Common myeloid progenitor, CD34-positive (primary cell): ENCODE data around the gene CD6.

Experiments used
- CTCF ChIA-PET: fragments of 350-600 bp; sonication (Branson Sonifier 250); formaldehyde crosslinking; loops from one replicate; lab custom pipeline; 2021; ENCODE audit warnings: antibody characterized with exemption; lab: Charles Lee
- POLR2A ChIA-PET: fragments of 350-600 bp; sonication (Branson Sonifier 250); formaldehyde crosslinking; loops from one replicate; lab custom pipeline; 2021; ENCODE audit warnings: antibody characterized with exemption; lab: Charles Lee
- DNase-seq, 3 donors: peaks; one replicate each; pipeline versions ENCODE4 v3.0.0 to v3.0.0-alpha.2; 2013
- H3K27ac ChIP-seq, 2 experiments: 1 replicate in 1 of 2; 2 replicates in 1 of 2; pipeline ENCODE4 v1.7.0; 2013; ENCODE audit warnings: inconsistent platforms in 2 of 2, low read length in 2 of 2, mild to moderate bottlenecking in 2 of 2, low read depth in 1 of 2, moderate library complexity in 1 of 2; ENCODE audit not compliant: severe bottlenecking in 2 of 2, insufficient read depth in 1 of 2, poor library complexity in 1 of 2
- H3K27me3 ChIP-seq, 5 experiments: replicated peaks in 2 of 5; 1 replicate in 3 of 5; 2 replicates in 2 of 5; pipeline versions ENCODE4 v1.6.1 to v1.7.0; 2013; ENCODE audit warnings: low read length in 4 of 5, mild to moderate bottlenecking in 2 of 5, moderate library complexity in 2 of 5, inconsistent platforms in 1 of 5; ENCODE audit not compliant: insufficient read depth in 5 of 5, control insufficient read depth in 4 of 5
- H3K36me3 ChIP-seq, 4 experiments: 1 replicate in 2 of 4; 2 replicates in 2 of 4; pipeline versions ENCODE4 v1.6.1 to v1.7.0; 2013; ENCODE audit warnings: low read length in 3 of 4, control low read depth in 1 of 4, mild to moderate bottlenecking in 1 of 4; ENCODE audit not compliant: control insufficient read depth in 4 of 4, insufficient read depth in 4 of 4
- H3K4me1 ChIP-seq, 4 experiments: 1 replicate in 3 of 4; 2 replicates in 1 of 4; pipeline versions ENCODE4 v1.6.1 to v1.7.1; 2013; ENCODE audit warnings: low read length in 3 of 4, mild to moderate bottlenecking in 3 of 4, control low read depth in 1 of 4, inconsistent platforms in 1 of 4, moderate library complexity in 1 of 4; ENCODE audit not compliant: control insufficient read depth in 4 of 4, insufficient read depth in 4 of 4; ENCODE audit errors: control extremely low read depth in 1 of 4
- H3K4me3 ChIP-seq, 7 experiments: 1 replicate in 4 of 7; 2 replicates in 3 of 7; pipeline versions ENCODE4 v1.5.1 to v1.7.0; 2013; ENCODE audit warnings: mild to moderate bottlenecking in 7 of 7, low read length in 6 of 7, moderate library complexity in 6 of 7, inconsistent platforms in 2 of 7, low read depth in 2 of 7, control low read depth in 1 of 7; ENCODE audit not compliant: insufficient read depth in 4 of 7, control insufficient read depth in 1 of 7; ENCODE audit errors: extremely low read depth in 1 of 7
- H3K9me3 ChIP-seq, 5 experiments: 1 replicate in 4 of 5; 2 replicates in 1 of 5; pipeline versions ENCODE4 v1.6.1 to v1.7.1; 2013; ENCODE audit warnings: low read length in 4 of 5, mild to moderate bottlenecking in 2 of 5, inconsistent platforms in 1 of 5, low read depth in 1 of 5, moderate library complexity in 1 of 5; ENCODE audit not compliant: control insufficient read depth in 4 of 5, insufficient read depth in 2 of 5; ENCODE audit errors: control extremely low read depth in 1 of 5
- WGBS: methylation state at CpG from one replicate; pipeline ENCODE4 v1.1.5; 2013; ENCODE audit not compliant: insufficient coverage; 5-methylcytosine and 5-hydroxymethylcytosine counted together

Gene CD6

DNA sequence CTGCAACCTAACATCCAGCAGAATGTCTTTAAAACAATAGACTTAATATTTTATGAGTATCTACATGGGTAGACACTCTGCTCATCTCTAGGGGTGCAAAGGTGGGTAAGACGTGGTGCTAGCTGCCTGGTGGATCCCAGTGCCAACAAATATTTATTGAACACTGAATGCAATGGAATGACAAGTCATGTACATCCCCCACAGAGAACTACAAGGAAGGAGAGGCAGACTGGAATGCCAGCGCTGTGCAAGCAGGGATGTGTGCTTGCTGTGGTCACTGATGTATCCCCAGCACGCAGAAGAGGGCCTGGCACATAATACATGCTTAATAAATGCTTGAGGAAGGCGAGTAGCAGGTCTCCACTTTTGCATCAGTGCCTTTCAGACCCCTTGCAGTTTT, 61.9 kb downstream of the CD6 start:
- peaks cover 0 to 17% (median 9%) of the 10 kb centered on the region in 4 experiments for H3K4me1 ChIP-seq
- WGBS, result 93% methylated on average over 4 of the region's 4 CpGs
- CTCF ChIA-PET, result no interaction called here

GRCh38 chr11:61034111-61034510, 62.6 kb downstream of the CD6 start:
- H3K4me3 ChIP-seq, result no peak overlapping the region
- DNase-seq, result no peak
- 100% methylated on average over 4 of the region's 4 CpGs for WGBS
- no peak overlapping the region for H3K27ac ChIP-seq
- H3K9me3 ChIP-seq, result no peaks in the 10 kb centered on the region
- POLR2A ChIA-PET, result no interaction called here
- CTCF ChIA-PET, result no interaction called here
- peaks cover 0 to 10% (median 4%) of the 10 kb centered on the region in 4 experiments for H3K4me1 ChIP-seq
- H3K36me3 ChIP-seq, result no peaks in the 10 kb centered on the region
- no peaks in the 10 kb centered on the region for H3K27me3 ChIP-seq

More for the DNA sequence above, 61.9 kb downstream of the CD6 start:
- DNase-seq, result no peak
- POLR2A ChIA-PET, result no interaction called here
- Histone ChIP-seq H3K36me3 (no peaks in the 10 kb centered on the region), H3K4me3 (no peak overlapping the region), H3K27ac (no peak overlapping the region), H3K27me3 (no peaks in the 10 kb centered on the region), H3K9me3 (no peaks in the 10 kb centered on the region)

GRCh38 chr11:61034704-61035525, 63.4 kb downstream of the CD6 start:
- H3K4me1 ChIP-seq, result peaks cover 0 to 8% (median 4%) of the 10 kb centered on the region in 4 experiments
- H3K27me3 ChIP-seq, result no peaks in the 10 kb centered on the region
- CTCF ChIA-PET, result interaction anchor here (2.0 kb wide), 1 partner anchor 18 kb away, joined by 4 read pairs; no protein-coding TSS in a partner anchor
- POLR2A ChIA-PET, result no interaction called here
- WGBS, result 98% methylated on average over 15 of the region's 15 CpGs
- H3K36me3 ChIP-seq, result no peaks in the 10 kb centered on the region
- no peaks in the 10 kb centered on the region for H3K9me3 ChIP-seq
- no peak for DNase-seq
- H3K27ac ChIP-seq, result no peak overlapping the region
- H3K4me3 ChIP-seq, result no peak overlapping the region

- POLR2A ChIA-PET, result no interaction called here
- 97% methylated on average over 6 of the region's 10 CpGs for WGBS
- no peak overlapping the region for H3K4me3 ChIP-seq
- no peaks in the 10 kb centered on the region for H3K27me3 ChIP-seq
- CTCF ChIA-PET, result interaction anchor here (2.0 kb wide), 1 partner anchor 17 kb away, joined by 4 read pairs; no protein-coding TSS in a partner anchor
- no peaks in the 10 kb centered on the region for H3K36me3 ChIP-seq
- DNase-seq, result no peak
- no peak overlapping the region for H3K27ac ChIP-seq
- H3K9me3 ChIP-seq, result no peaks in the 10 kb centered on the region
- H3K4me1 ChIP-seq, result peaks cover 0 to 8% (median 4%) of the 10 kb centered on the region in 4 experiments
Observed at GRCh38 chr11:61035526-61035835, 64.0 kb downstream of the CD6 start.

- WGBS, result 54% methylated on average over 3 of the region's 5 CpGs
- Histone ChIP-seq H3K27ac (no peak overlapping the region), H3K9me3 (no peaks in the 10 kb centered on the region), H3K36me3 (no peaks in the 10 kb centered on the region), H3K4me3 (no peak overlapping the region), H3K4me1 (peaks cover 2 to 19% (median 15%) of the 10 kb centered on the region in 4 experiments), H3K27me3 (no peaks in the 10 kb centered on the region)
- CTCF ChIA-PET, result no interaction called here
- peak in 1 of 3 donors; percentile 26 for DNase-seq
- POLR2A ChIA-PET, result no interaction called here
Observed at GRCh38 chr11:61037441-61038093, 66.1 kb downstream of the CD6 start.

GRCh38 chr11:61039916-61040315, 68.4 kb downstream of the CD6 start:
- WGBS, result 98% methylated on average over 5 of the region's 5 CpGs
- ChIA-PET POLR2A (no interaction called here), CTCF (no interaction called here)
- Histone ChIP-seq H3K9me3 (no peaks in the 10 kb centered on the region), H3K27me3 (no peaks in the 10 kb centered on the region), H3K4me3 (no peak overlapping the region), H3K4me1 (peaks cover 2 to 24% (median 16%) of the 10 kb centered on the region in 4 experiments), H3K27ac (no peak overlapping the region), H3K36me3 (no peaks in the 10 kb centered on the region)
- no peak for DNase-seq
